ENCODE data around the gene NOVA1.
"Not testable (repeated sequence)": the region's sequence is repeated elsewhere in the genome, so short reads cannot be mapped to it uniquely, and the experiment has no call there.

The NOVA1 gene, protein sequence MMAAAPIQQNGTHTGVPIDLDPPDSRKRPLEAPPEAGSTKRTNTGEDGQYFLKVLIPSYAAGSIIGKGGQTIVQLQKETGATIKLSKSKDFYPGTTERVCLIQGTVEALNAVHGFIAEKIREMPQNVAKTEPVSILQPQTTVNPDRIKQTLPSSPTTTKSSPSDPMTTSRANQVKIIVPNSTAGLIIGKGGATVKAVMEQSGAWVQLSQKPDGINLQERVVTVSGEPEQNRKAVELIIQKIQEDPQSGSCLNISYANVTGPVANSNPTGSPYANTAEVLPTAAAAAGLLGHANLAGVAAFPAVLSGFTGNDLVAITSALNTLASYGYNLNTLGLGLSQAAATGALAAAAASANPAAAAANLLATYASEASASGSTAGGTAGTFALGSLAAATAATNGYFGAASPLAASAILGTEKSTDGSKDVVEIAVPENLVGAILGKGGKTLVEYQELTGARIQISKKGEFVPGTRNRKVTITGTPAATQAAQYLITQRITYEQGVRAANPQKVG

DNA sequence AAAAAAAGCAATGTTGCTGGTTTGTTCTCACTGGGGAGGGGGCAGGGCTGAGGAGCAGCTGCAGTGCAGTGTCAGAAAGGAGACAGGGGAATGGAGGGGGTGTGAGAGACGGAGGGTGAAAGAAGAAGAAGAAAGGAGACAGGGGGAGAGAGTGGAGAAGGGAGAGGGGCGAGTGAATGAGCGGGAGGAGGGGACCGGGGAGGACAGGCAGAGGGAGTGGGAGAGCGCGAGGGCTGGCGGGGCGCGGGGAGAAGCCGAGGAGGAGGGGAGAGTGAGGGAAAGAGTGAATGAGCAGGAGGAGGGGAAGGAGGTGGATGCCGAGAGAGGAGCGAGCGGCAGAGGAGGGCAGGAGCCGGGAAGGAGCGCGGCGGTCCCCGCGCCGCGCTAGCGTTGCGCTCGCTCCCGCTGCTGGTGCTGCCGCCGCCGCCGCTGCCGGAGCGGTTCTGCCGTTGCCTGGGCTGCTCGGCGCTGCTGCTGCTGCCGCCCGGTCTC is at the start of gene NOVA1:
TSS of gene NOVA1 (minus strand) at position 445 of the 492 bp plus-strand sequence. CDS start 597 bp downstream, outside the sequence.
- no peak for DNase-seq

- not testable (repeated sequence) for DNase-seq
Measured at GRCh38 chr14:26645057-26645456, 47.2 kb upstream of the NOVA1 start.

DNA sequence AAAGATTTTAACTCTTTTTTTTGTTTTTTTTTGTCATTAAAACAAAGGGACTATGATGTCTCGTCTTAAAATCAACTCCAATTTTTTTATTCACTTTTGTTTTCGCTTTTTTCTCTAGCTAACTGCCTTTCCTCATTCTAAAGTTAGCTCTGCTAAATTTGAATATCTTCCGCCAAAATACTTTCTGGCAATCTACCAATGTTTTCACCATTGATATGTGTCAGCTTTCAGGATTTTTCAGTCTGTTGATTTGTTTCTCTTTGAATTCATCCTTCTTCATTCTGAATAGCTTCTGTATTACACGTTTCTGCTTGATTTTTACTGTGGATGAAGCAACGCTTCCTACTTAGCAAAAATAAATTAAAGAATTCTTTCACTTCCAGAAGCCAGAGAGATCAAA is 38.7 kb upstream of the NOVA1 start:
- DNase-seq: no peak

- not testable (repeated sequence) for DNase-seq
Measured at GRCh38 chr14:26634946-26635345, 37.1 kb upstream of the NOVA1 start.

GRCh38 chr14:26626256-26626655 is 28.4 kb upstream of the NOVA1 start:
- DNase-seq: no peak

- DNase-seq: no peak
Measured at GRCh38 chr14:26622611-26623010, 24.8 kb upstream of the NOVA1 start.

- DNase-seq: no peak
Measured at GRCh38 chr14:26621807-26622560, 24.2 kb upstream of the NOVA1 start.

- no peak for DNase-seq
Measured at GRCh38 chr14:26621364-26621763, 23.5 kb upstream of the NOVA1 start.

GRCh38 chr14:26611259-26611658 is 13.4 kb upstream of the NOVA1 start:
- no peak for DNase-seq

GRCh38 chr14:26606729-26607312 is 9.0 kb upstream of the NOVA1 start:
- no peak for DNase-seq

GRCh38 chr14:26605602-26606001 is 7.8 kb upstream of the NOVA1 start:
- DNase-seq: no peak

- no peak for DNase-seq
Measured at GRCh38 chr14:26602902-26603301, 5.1 kb upstream of the NOVA1 start.

DNA sequence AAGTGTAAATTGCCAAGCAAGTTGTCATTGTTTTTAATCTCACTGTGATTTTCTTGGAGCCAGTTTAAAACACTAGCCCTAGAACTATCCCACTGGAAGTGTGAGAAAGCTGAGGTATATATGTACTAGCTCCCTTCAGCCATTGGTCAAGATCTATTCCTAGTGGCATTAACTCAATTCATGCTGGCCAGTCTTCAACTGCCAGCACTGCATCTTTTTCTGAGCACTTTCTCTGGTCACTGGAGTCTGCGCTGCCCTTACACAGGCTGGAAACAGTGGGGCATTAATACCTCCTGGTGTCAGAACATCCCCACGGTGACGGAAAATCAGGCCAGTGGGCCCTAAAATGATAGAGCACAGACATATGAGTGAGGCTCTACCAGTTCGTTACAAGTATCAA is 4.0 kb upstream of the NOVA1 start:
- no peak for DNase-seq

DNA sequence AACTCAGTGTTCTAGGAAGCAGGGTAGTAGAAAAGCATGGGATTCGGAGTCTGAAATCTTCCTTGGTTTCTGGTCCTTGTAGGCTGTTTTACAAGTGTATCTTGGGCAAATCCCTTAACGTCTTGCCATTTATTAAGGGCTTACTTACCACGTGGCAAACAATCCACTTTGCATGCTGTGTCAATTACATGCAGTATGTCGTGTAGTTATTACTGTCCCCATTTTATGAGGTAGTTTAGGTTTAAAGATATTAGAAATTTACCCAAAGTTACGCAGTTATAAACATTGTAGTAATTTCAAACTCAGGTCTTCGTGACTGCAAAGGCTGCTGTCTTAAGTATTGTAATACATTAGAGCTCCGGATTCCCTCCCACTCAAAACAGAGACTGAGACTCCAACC is 1.5 kb upstream of the NOVA1 start:
- DNase-seq: no peak

GRCh38 chr14:26598672-26599131 is 869 bp upstream of the NOVA1 start:
- no peak for DNase-seq

DNA sequence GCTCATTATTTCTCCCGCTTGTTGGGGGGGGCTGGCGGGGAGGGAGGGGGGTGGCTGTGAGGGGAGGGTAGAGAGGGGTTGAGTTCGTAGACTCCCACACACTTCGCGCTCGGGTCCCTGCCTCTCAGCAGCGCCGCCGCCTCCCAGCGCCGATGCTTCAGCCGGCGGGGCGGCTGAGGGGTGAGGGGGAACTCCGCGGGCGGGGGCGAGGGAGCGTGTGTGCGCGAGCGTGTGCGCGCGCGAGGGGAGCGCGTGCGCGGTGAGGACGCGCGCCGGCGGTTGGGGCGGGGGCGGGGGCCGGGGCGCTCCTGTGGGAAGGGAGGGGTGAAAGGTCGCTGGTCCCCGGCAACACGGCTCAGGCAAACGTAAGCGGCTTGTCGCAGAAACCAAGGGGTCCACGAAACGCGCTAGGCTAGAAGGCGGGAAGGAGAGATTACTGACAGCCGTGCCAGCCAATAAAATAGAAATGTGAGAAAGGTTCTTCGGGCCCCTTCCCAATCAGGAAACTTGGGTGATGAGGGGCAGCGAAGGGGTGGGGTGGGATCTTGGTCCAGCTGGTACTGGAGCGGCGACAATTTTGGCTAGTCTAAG is 343 bp upstream of the NOVA1 start:
- no peak for DNase-seq

DNA sequence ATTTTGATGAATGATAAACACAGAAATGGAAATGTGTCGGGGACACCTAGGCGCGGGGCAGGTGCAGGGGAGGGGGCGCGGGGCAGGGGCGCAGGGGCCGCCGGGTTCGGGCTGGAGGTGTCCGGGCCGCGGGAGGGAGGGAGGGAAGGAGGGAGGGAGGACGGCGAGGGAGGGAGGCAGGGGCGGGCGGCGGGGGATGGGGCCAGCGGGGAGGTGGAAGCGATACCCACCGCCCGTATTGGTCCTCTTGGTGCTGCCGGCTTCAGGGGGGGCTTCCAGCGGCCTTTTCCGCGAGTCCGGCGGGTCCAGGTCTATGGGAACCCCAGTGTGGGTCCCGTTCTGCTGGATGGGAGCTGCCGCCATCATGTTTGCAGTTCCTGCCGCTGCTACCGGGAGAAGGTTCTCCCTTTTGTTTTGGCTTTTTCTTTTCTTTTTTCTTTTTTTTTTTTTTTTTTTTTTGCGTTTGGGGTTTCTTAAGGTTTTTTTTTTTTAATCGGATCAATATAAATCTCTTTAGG is 703 bp downstream of the NOVA1 start:
- DNase-seq: no peak

GRCh38 chr14:26596543-26597061 is 1.2 kb downstream of the NOVA1 start:
- DNase-seq: no peak

DNA sequence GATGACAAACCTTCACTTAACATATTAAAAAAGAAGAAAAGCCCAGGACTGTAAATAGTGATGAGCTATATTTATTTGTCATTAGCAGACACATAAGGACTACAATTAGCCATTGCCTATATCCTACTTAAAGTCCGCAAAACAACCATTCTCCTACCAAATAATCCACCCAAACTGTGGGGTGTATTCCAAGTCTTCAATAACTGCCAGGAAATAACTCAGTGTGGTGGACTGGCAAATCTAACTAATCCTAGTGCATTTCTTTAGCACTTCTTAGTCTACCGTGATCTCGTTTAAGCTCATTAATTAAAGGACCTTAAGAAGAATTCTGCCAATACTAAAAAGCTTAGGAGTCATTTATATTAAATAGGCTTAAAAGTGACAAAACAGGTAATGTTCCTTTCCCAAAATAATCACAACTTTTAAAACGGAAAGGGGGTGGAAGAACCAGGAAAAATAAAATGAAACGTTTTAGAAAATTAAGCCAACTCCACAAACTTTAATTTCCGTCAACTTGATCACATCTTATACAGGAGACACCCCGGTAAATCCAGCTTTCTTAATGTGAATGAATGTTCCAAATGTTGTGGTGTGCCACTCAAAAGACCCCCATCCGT is 1.8 kb downstream of the NOVA1 start:
- no peak for DNase-seq

- DNase-seq: no peak
Measured at GRCh38 chr14:26594756-26595545, 2.9 kb downstream of the NOVA1 start.

GRCh38 chr14:26594148-26594547 is 3.7 kb downstream of the NOVA1 start:
- DNase-seq: no peak
